G401.6 (cell line): ENCODE data around the gene GINM1.

Source experiments
- FAIRE-seq: peaks from 2 replicates; lab custom pipeline; 2012; peaks lifted over from hg19 to GRCh38; lab: Jason Lieb, UNC

GINM1 gene

GRCh38 chr6:149593408-149593807, 27.2 kb downstream of the GINM1 start:
- FAIRE-seq: no peak

DNA sequence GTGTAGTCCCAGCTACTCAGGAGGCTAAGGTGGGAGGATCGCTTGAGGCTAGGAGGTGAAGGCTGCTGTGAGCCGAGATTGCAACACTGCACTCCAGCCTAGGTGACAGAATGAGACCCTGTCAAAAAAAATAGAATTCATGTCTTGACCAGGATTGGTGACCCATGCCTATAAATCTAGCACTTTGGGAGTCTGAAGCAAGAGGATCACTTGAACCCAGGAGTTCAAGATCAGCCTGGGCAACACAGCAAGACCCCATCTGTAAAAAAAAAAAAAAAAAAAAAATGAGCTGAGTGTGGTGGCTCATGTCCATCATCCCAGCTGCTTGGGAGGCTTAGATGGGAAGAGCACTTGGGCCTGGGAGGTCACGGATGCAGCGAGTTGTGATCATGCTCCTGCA, 34.3 kb downstream of the GINM1 start:
- FAIRE-seq: no peak

- FAIRE-seq: no peak
Observed at GRCh38 chr6:149608381-149608982, 42.3 kb downstream of the GINM1 start.

- FAIRE-seq: no peak
Observed at GRCh38 chr6:149614337-149614736, 48.2 kb downstream of the GINM1 start.

- no peak for FAIRE-seq
Observed at GRCh38 chr6:149615805-149616204, 49.6 kb downstream of the GINM1 start.

GRCh38 chr6:149627672-149628071, 61.5 kb downstream of the GINM1 start:
- FAIRE-seq: no peak

GRCh38 chr6:149628875-149629510, 62.8 kb downstream of the GINM1 start:
- FAIRE-seq: no peak

- no peak for FAIRE-seq
Observed at GRCh38 chr6:149634315-149634714, 68.1 kb downstream of the GINM1 start.

DNA sequence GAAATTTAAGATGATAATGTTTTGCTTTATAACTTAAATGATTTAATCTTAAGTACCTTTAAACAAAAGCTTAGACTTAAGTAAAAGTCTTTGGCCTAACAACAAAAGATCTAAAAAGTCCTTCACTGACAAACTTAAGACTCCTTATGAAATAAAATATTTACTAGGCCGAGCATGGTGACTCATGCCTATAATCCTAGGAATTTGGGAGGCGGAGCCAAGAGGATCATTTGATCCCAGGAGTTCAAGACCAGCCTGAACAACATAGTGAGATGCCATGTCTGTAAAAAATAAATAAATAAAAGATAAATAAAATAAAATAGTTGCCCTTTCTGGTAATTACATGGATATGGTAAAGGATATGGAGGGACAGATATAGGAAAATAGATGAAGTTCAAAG, 69.9 kb downstream of the GINM1 start:
- peak; percentile 58 for FAIRE-seq
